ENCODE data around the gene RAB3GAP1.

Gene RAB3GAP1

GRCh38 chr2:135168204-135168856 is 116.2 kb downstream of the RAB3GAP1 start:
- no peak for DNase-seq (ENCODE audit: low read depth, low spot score)
- ChIA-PET CTCF (interaction anchor here (1.0 kb wide), 1 partner anchor 164 kb away, joined by 3 read pairs; no protein-coding TSS in a partner anchor), POLR2A (no interaction called here)
- no peak for TF ChIP-seq CTCF (IDR thresholded peaks at IDR 0.05; ENCODE audit: insufficient read depth, low read length, missing control alignments)
- no peak overlapping the region for H3K4me3 ChIP-seq (ENCODE audit: low read depth, low read length)

GRCh38 chr2:135169900-135170753 is 118.0 kb downstream of the RAB3GAP1 start:
- ChIA-PET CTCF (no interaction called here), POLR2A (no interaction called here)
- DNase-seq (ENCODE audit: low read depth, low spot score), result no peak
- no peak for TF ChIP-seq CTCF (IDR thresholded peaks at IDR 0.05; ENCODE audit: insufficient read depth, low read length, missing control alignments)
- no peak overlapping the region for H3K4me3 ChIP-seq (ENCODE audit: low read depth, low read length)

- no peak for DNase-seq (ENCODE audit: low read depth, low spot score)
- no peak for TF ChIP-seq CTCF (IDR thresholded peaks at IDR 0.05; ENCODE audit: insufficient read depth, low read length, missing control alignments)
- no peak overlapping the region for H3K4me3 ChIP-seq (ENCODE audit: low read depth, low read length)
- POLR2A ChIA-PET, result interaction anchor here (1.4 kb wide), 1 partner anchor 10 kb away, joined by 3 read pairs; no protein-coding TSS in a partner anchor
- CTCF ChIA-PET, result no interaction called here
These were observed 122.1 kb downstream of the RAB3GAP1 start for GRCh38 chr2:135174049-135174809.

- no peak for TF ChIP-seq CTCF (IDR thresholded peaks at IDR 0.05; ENCODE audit: insufficient read depth, low read length, missing control alignments)
- ChIA-PET POLR2A (no interaction called here), CTCF (no interaction called here)
- DNase-seq (ENCODE audit: low read depth, low spot score), result no peak
- H3K4me3 ChIP-seq (ENCODE audit: low read depth, low read length), result no peak overlapping the region
These were observed 122.7 kb downstream of the RAB3GAP1 start for GRCh38 chr2:135174810-135175093.

GRCh38 chr2:135175177-135175576 is 123.1 kb downstream of the RAB3GAP1 start:
- no peak for DNase-seq (ENCODE audit: low read depth, low spot score)
- TF ChIP-seq CTCF (IDR thresholded peaks at IDR 0.05; ENCODE audit: insufficient read depth, low read length, missing control alignments), result no peak
- CTCF ChIA-PET, result no interaction called here
- H3K4me3 ChIP-seq (ENCODE audit: low read depth, low read length), result no peak overlapping the region
- POLR2A ChIA-PET, result no interaction called here

- no peak for TF ChIP-seq CTCF (IDR thresholded peaks at IDR 0.05; ENCODE audit: insufficient read depth, low read length, missing control alignments)
- H3K4me3 ChIP-seq (ENCODE audit: low read depth, low read length), result no peak overlapping the region
- DNase-seq (ENCODE audit: low read depth, low spot score), result no peak
- ChIA-PET CTCF (no interaction called here), POLR2A (no interaction called here)
These were observed 127.6 kb downstream of the RAB3GAP1 start for GRCh38 chr2:135179689-135180088.

Measured in AG04449 (cell line).